ENCODE measurements around the gene SEZ6L2. TPM values are rescaled to one million over a fixed set of nuclear protein-coding genes. Genes with fewer than 3 reads are reported as not detected.

The SEZ6L2 gene
- total RNA-seq, 1 experiment from 2014 or later = 70.7 TPM

DNA sequence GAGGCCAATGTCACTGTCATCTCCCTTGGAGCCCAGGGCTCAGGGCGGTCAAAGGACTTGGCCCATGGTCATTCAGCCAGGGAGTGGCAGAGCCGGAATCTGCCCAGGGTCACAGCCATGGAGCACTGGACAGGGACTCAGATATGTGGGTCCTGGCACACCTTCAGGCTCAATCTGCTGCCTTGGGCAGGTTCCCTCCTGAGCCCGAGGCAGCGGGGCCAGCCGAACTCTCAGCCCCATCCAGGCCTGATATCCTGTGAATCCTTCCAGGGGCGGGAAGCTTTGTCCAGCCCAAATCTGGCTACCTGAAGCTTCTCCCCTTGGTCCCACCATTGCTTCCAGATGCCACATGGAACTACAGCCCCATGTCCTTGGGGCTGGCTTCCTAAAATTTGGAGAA is 24.1 kb downstream of the SEZ6L2 start:
- H3K4me3 ChIP-seq (ENCODE audit: low read depth in 2 of 2, low read length in 2 of 2) = no peak overlapping the region
- DNase-seq (ENCODE audit: low read depth, low spot score) (no peak), ATAC-seq (no peak)
- intact Hi-C loops (cut with micrococcal nuclease; ENCODE audit: unreplicated experiment) = no loop called here
- BruUV-seq (replicated peaks) = no TSS peak
- ChIA-PET POLR2A (interaction anchor here (0.6 kb wide), 1 partner anchor 25 kb away, joined by 4 read pairs; the partner anchor contains the start of gene ASPHD1), CTCF (interaction anchor here (1.0 kb wide), 1 partner anchor 27 kb away, joined by 3 read pairs; no protein-coding TSS in a partner anchor)
- H3K27me3 ChIP-seq (ENCODE audit: control insufficient read depth, insufficient read depth, low read length) = no peaks in the 10 kb centered on the region
- TF ChIP-seq, protein P1, sequence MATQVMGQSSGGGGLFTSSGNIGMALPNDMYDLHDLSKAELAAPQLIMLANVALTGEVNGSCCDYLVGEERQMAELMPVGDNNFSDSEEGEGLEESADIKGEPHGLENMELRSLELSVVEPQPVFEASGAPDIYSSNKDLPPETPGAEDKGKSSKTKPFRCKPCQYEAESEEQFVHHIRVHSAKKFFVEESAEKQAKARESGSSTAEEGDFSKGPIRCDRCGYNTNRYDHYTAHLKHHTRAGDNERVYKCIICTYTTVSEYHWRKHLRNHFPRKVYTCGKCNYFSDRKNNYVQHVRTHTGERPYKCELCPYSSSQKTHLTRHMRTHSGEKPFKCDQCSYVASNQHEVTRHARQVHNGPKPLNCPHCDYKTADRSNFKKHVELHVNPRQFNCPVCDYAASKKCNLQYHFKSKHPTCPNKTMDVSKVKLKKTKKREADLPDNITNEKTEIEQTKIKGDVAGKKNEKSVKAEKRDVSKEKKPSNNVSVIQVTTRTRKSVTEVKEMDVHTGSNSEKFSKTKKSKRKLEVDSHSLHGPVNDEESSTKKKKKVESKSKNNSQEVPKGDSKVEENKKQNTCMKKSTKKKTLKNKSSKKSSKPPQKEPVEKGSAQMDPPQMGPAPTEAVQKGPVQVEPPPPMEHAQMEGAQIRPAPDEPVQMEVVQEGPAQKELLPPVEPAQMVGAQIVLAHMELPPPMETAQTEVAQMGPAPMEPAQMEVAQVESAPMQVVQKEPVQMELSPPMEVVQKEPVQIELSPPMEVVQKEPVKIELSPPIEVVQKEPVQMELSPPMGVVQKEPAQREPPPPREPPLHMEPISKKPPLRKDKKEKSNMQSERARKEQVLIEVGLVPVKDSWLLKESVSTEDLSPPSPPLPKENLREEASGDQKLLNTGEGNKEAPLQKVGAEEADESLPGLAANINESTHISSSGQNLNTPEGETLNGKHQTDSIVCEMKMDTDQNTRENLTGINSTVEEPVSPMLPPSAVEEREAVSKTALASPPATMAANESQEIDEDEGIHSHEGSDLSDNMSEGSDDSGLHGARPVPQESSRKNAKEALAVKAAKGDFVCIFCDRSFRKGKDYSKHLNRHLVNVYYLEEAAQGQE (IDR thresholded peaks at IDR 0.05; ENCODE audit: insufficient read depth in 1 of 2, low read depth in 2 of 2, low read length in 1 of 2) = no peak
- TF ChIP-seq POLR2AphosphoS5 (IDR thresholded peaks at IDR 0.05; ENCODE audit: low read depth, low read length) = no peak
- TF ChIP-seq SIN3A (IDR thresholded peaks at IDR 0.05; ENCODE audit: borderline replicate concordance, insufficient read depth, low read depth, low read length) = no peak
- no peak for TF ChIP-seq TCF7L2 (IDR thresholded peaks at IDR 0.05; ENCODE audit: low read depth, low read length)
- TF ChIP-seq, protein P2, sequence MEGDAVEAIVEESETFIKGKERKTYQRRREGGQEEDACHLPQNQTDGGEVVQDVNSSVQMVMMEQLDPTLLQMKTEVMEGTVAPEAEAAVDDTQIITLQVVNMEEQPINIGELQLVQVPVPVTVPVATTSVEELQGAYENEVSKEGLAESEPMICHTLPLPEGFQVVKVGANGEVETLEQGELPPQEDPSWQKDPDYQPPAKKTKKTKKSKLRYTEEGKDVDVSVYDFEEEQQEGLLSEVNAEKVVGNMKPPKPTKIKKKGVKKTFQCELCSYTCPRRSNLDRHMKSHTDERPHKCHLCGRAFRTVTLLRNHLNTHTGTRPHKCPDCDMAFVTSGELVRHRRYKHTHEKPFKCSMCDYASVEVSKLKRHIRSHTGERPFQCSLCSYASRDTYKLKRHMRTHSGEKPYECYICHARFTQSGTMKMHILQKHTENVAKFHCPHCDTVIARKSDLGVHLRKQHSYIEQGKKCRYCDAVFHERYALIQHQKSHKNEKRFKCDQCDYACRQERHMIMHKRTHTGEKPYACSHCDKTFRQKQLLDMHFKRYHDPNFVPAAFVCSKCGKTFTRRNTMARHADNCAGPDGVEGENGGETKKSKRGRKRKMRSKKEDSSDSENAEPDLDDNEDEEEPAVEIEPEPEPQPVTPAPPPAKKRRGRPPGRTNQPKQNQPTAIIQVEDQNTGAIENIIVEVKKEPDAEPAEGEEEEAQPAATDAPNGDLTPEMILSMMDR (IDR thresholded peaks at IDR 0.05) = no peak
- no peaks in the 10 kb centered on the region for H3K36me3 ChIP-seq (ENCODE audit: control insufficient read depth, insufficient read depth, low read length)
- in situ Hi-C loops (cut with HindIII; ENCODE audit: low pct_unique_long_range_greater_than_20kb, low sequenced_read_pairs) = no loop called here
- H3K9me3 ChIP-seq (ENCODE audit: control insufficient read depth, insufficient read depth, low read depth, low read length) = no peaks in the 10 kb centered on the region
- H3K27ac ChIP-seq (ENCODE audit: low read length) = no peak overlapping the region
- no peaks in the 10 kb centered on the region for H3K4me1 ChIP-seq (ENCODE audit: control insufficient read depth, insufficient read depth, low read length)

DNA sequence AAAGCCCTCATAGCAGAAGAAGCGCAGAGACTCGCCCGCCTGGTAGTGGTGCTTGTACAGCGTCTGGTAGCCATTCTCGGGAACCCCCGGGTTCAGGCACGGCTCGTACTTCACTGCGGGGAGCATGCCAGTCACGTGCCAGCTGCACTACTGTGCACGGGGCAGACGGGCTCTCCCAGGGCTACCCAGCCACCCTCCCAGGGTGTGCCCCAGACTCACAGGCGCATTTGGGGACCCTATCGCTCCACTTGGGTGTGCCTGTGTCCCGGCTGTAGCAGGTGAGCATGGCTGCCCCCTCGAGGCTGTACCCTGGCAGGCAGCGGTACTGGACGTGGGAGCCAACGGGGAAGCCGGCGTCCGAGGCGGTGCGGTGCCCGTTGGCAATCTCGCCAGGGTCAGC is 26.0 kb downstream of the SEZ6L2 start:
- H3K9me3 ChIP-seq (ENCODE audit: control insufficient read depth, insufficient read depth, low read depth, low read length) = no peaks in the 10 kb centered on the region
- ChIA-PET POLR2A (interaction anchor here (1.0 kb wide), 1 partner anchor 28 kb away, joined by 3 read pairs; no protein-coding TSS in a partner anchor), CTCF (no interaction called here)
- no peak overlapping the region for H3K27ac ChIP-seq (ENCODE audit: low read length)
- intact Hi-C loops (cut with micrococcal nuclease; ENCODE audit: unreplicated experiment) = no loop called here
- no peaks in the 10 kb centered on the region for H3K4me1 ChIP-seq (ENCODE audit: control insufficient read depth, insufficient read depth, low read length)
- H3K4me3 ChIP-seq (ENCODE audit: low read depth in 2 of 2, low read length in 2 of 2) = no peak overlapping the region
- no peaks in the 10 kb centered on the region for H3K36me3 ChIP-seq (ENCODE audit: control insufficient read depth, insufficient read depth, low read length)
- no TSS peak for BruUV-seq (replicated peaks)
- in situ Hi-C loops (cut with HindIII; ENCODE audit: low pct_unique_long_range_greater_than_20kb, low sequenced_read_pairs) = no loop called here
- no peaks in the 10 kb centered on the region for H3K27me3 ChIP-seq (ENCODE audit: control insufficient read depth, insufficient read depth, low read length)
- ATAC-seq (no peak), DNase-seq (ENCODE audit: low read depth, low spot score) (no peak)
- TF ChIP-seq, protein P2 (IDR thresholded peaks at IDR 0.05) = no peak
- TF ChIP-seq SIN3A (IDR thresholded peaks at IDR 0.05; ENCODE audit: borderline replicate concordance, insufficient read depth, low read depth, low read length) (no peak), POLR2AphosphoS5 (IDR thresholded peaks at IDR 0.05; ENCODE audit: low read depth, low read length) (no peak), TCF7L2 (IDR thresholded peaks at IDR 0.05; ENCODE audit: low read depth, low read length) (no peak)
- TF ChIP-seq, protein P1 (IDR thresholded peaks at IDR 0.05; ENCODE audit: insufficient read depth in 1 of 2, low read depth in 2 of 2, low read length in 1 of 2) = no peak
